NCI-H2107 (cell line): ENCODE measurements around the gene GABBR2.

Experiments used
- DNase-seq: peaks from one replicate; lab custom pipeline; 2025; lab: John Stamatoyannopoulos, UW

Gene GABBR2

GRCh38 chr9:98438666-98439065 is 270.1 kb downstream of the GABBR2 start:
- DNase-seq: no peak

DNA sequence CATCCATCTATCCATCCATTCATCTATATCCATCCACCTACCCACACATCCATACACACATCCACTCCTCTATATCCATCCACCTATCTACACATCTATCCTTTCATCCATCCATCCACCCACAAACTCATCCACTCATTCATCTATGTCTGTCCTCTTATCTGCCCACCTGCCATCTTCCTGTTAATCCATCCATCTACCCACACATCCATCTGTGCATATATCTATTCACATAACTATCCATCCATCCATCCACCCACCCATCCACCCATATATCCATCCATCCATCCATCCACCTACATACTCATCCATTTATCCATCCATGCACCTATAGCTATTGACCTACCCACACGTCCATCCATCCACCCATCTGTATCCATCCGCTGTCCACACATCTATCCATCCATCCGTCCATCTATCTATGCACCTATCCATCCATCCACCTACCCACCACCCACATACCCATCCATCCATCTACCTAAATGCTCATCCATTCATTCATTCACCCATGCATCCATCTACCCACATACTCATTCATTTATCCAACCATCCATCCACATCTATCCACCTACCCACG is 271.2 kb downstream of the GABBR2 start:
- DNase-seq: no peak

DNA sequence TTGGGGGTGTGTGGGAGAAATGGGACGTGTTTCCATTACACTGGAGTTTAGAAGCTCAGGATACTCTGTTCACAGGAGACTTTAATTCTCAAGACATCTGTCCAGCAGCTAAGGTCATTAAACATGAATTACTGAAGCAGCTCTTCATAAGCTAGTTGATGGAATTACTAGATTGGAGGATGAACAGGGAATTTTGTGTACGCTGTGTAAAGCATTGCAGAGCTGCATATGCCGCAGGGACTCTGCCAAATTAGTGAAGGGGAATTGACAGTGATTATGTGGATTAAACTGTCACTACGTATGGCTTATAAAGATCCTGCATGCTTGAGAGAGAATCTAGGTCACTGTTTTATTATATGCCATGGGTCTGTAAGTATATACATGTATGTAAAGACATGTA is 275.8 kb downstream of the GABBR2 start:
- DNase-seq: no peak

DNA sequence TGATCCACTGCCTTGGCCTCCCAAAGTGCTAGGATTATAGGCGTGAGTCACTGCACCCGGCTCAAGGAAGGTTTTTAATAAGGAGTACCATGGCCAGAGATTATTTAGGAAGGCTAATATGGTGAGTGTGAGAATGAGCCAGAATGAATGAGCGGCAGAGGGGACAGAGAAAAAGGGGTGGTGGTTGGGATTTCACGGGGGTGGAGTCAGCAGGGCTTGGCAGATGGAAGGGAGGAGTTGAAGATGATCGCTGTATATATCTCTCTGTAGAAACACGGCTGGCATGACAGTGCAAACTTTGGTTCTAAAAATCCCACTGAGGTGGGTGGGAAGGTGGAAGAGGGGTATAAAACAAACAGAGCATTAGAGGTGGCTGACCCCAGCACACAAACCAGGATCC is 276.6 kb downstream of the GABBR2 start:
- DNase-seq: no peak

- DNase-seq: no peak
These were observed 278.0 kb downstream of the GABBR2 start for GRCh38 chr9:98430535-98431292.

DNA sequence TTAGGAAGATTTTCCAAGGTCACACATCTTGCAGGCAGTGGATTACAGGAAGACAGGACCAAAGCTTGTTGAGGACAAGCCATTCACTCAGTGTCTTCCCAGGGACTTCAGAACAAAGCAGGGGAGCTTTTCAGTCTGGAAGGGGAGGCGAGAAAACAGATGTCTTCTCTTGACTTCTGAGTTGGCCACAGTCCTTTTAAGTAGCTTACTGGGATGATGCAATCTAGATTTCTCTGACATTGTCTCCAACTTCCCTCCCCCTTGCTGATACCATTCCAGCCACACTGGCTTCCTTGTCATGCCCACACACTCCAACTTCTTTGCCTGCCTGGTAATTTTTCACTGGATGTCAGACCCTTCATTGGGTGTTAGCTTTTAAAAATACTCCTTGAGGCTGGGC is 279.1 kb downstream of the GABBR2 start:
- DNase-seq: no peak

DNA sequence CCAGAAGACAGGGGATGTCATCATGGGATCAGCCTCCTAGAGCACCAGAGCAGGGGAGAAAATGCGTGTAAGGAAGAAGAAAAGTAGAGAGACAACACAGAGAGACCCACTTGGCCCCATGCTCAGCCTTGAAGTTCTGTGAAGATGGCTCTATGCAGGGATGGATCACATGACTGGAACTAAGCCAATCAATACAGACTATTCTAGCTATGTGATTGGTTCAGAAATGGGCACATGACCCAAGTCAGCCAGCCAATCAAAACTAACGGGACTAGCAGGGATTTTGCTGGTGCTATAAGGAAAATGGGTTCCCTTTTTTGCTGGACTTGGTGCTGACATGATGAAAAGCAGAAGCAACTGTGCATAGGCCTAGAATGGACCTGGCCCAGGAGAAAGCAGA is 280.3 kb downstream of the GABBR2 start:
- DNase-seq: no peak

DNA sequence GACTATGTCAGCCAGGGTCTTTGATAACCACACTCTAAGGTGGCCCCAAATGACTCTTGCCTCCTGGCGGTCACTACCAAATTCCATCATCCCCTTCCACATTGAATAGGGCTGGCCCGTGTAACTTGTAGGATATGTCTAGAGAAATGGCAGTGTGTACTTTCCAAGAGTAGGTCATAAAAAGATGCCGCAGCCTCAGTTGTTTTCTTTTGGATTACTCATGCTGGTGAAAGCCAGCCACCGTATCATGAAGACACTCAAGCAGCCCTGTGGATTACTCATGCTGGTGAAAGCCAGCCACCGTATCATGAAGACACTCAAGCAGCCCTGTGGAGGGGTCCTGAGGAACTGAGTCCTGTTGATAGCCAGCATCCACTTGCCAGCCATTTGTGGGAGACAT is 281.2 kb downstream of the GABBR2 start:
- DNase-seq: no peak

GRCh38 chr9:98425079-98425478 is 283.7 kb downstream of the GABBR2 start:
- DNase-seq: no peak

- DNase-seq: no peak
These were observed 289.5 kb downstream of the GABBR2 start for GRCh38 chr9:98419260-98419603.

DNA sequence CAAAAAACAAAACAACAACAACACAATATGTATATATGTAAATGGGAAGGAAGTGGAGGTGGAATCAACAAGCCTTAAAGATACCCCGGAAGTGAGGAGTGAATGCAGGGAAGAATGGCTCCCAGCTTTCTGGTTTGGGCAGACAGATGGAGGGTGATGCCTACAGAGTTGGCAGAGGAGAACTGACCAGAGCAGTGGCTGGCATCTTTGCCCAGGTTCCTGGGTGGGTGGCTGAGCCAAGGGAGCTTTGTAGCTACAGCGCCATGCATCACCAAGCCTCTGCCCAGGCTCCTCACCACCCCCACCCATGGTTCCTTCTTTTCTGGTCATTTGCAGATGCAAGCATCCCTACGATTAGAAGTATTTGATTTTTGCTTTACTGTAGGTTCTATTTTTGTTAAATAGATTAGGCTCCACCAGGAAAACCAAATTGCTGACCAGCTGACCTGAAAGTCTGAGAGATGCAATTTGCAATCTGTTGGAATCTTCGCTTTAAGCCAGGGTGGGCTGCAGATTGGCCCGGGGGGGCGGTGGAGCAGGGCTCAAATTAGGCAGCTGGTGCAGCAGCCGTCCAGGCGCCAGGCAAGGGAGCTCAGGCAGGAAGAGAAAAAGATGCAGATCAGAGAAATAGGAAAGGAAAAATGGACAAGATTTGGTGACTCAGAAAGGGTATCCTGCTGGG is 290.0 kb downstream of the GABBR2 start:
- DNase-seq: no peak

GRCh38 chr9:98416294-98417248 is 292.2 kb downstream of the GABBR2 start:
- no peak for DNase-seq

GRCh38 chr9:98415782-98416181 is 293.0 kb downstream of the GABBR2 start:
- DNase-seq: no peak

- DNase-seq: no peak
These were observed 295.7 kb downstream of the GABBR2 start for GRCh38 chr9:98413084-98413483.

GRCh38 chr9:98412101-98412842 is 296.5 kb downstream of the GABBR2 start:
- DNase-seq: no peak

DNA sequence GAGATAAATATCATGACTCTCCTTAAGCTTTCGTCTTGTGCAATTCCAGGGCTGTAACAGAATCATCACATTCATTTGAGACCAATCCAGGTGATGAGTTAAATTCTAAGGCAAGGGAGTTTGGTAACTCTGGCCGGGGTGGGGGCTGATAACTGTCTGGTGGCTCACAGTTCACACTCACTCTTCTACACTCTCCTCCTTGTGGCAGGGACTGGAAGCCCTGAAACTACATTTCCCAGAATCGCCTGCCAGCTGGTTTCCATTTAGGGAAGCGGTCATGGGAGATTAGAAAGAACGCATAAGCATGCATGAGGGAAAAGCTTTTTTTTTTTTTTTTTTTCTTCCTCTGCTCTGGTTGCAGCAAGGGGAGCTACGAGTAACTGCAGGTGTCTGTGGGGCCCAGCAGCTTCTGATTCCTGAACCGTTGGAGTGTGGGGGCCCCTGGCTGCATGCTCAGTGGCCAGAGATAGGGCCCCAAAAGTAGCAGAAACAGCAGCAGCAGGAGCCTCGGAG is 298.5 kb downstream of the GABBR2 start:
- DNase-seq: no peak

DNA sequence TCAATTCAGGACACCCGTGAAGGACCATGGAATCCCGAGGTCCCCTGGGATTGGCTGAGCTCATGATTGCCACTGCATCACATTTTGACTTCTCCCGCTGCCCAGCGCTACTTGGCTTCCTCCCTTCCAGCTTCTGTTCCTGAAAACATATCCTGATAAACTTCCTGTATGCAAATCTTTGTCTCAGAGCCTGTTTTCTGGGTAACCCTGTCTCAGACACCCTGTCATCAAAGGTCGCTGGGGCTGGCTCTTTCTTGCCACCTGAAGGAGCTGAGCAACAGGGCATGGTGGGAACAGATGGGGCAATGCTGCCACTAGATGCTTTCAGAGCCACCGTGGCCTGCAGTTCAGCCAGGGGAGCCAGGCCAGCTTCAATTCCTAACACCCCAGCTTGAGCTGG is 299.0 kb downstream of the GABBR2 start:
- no peak for DNase-seq

DNA sequence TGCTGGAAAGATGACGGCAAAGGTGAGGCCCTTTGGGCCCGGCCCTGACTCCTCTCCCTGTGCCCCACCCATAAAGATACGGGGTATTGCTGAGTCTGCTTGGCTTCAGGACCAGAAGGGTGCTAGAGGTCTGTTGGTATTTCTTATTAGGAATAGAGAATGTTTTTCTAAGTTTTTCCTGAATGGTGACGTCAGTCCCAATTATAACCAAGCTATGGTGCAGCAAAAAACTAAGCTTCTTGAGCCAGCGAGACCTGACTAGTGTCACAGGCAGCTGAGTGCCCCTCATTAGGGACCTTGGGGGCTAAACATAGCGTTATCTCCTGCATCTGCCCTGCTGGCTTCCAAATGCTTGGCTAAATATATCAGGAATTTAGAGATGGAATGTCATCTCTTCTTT is 302.3 kb downstream of the GABBR2 start:
- no peak for DNase-seq

- DNase-seq: no peak
These were observed 304.5 kb downstream of the GABBR2 start for GRCh38 chr9:98404237-98404636.

- DNase-seq: no peak
These were observed 305.0 kb downstream of the GABBR2 start for GRCh38 chr9:98403715-98404114.
